Endothelial cell (in vitro differentiated cells): ENCODE data around the gene TMEM108. TPM values are rescaled to one million over a fixed set of nuclear protein-coding genes. Genes with fewer than 3 reads are reported as not detected.

Experiments
- DNase-seq: peaks from one replicate; pipeline ENCODE4 v3.0.0; 2021; ENCODE audit warnings: low spot score
- H3K27ac Mint-ChIP-seq: one replicate; pipeline ENCODE4 v1.8.0; 2021; ENCODE audit warnings: mixed read lengths, inconsistent platforms; ENCODE audit not compliant: unreplicated experiment
- H3K27me3 Mint-ChIP-seq: one replicate; pipeline ENCODE4 v1.8.0; 2021; ENCODE audit warnings: mild to moderate bottlenecking, moderate library complexity, mixed read lengths, inconsistent platforms; ENCODE audit not compliant: unreplicated experiment
- H3K36me3 Mint-ChIP-seq: one replicate; pipeline ENCODE4 v1.8.0; 2021; ENCODE audit warnings: mild to moderate bottlenecking, low read depth, mixed read lengths, inconsistent platforms; ENCODE audit not compliant: unreplicated experiment
- H3K4me1 Mint-ChIP-seq: one replicate; pipeline ENCODE4 v1.8.0; 2021; ENCODE audit warnings: mild to moderate bottlenecking, mixed read lengths, inconsistent platforms; ENCODE audit not compliant: unreplicated experiment
- H3K4me3 Mint-ChIP-seq: one replicate; pipeline ENCODE4 v1.8.0; 2021; ENCODE audit warnings: mild to moderate bottlenecking, mixed read lengths, inconsistent platforms; ENCODE audit not compliant: unreplicated experiment
- H3K9me3 Mint-ChIP-seq: one replicate; pipeline ENCODE4 v1.8.0; 2021; ENCODE audit warnings: mixed read lengths, inconsistent platforms; ENCODE audit not compliant: unreplicated experiment
- total RNA-seq: library from RNA; stranded (reverse); fragmentation: NEBNext Ultra II Directional; extraction: Animal tissue kit (Norgen Biotek cat#: 25700); gene quantifications from one replicate; pipeline ENCODE4 v1.2.1, GENCODE V29; 2021; ENCODE audit not compliant: unreplicated experiment
- TF ChIP-seq, protein P1 (sequence below): fragments of 200-600 bp; sonication (generic); IDR thresholded peaks from one replicate; pipeline ENCODE4 v1.5.0; 2021; ENCODE audit warnings: antibody characterized with exemption; ENCODE audit not compliant: unreplicated experiment

TMEM108 gene
- total RNA-seq, 1 donor from 2014 or later: 14.2 TPM

DNA sequence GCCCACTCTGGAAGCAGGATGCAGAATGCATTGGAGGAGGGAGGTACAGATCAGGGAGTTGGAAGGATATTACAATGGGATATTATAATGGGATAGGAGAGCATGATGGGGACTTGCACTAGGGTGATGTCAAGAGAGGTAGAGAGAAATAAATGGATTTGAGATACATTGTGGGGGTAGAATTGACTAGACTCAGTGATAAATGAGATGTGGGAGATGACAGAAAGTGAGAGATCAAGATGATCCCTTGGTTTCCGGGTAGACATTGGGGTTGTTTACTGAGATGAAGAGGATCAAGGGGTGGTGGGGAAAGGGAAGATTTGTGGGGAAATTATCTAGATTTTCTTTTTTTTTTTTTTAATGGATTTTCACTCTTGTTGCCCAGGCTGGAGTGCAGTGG, 404.3 kb downstream of the TMEM108 start:
- Mint-ChIP-seq H3K27me3 (no peaks in the 10 kb centered on the region), H3K9me3 (peaks cover 7% of the 10 kb centered on the region), H3K4me1 (no peaks in the 10 kb centered on the region), H3K4me3 (no peak overlapping the region), H3K27ac (no peak overlapping the region), H3K36me3 (no peaks in the 10 kb centered on the region)
- DNase-seq: no peak
- TF ChIP-seq, protein P1, sequence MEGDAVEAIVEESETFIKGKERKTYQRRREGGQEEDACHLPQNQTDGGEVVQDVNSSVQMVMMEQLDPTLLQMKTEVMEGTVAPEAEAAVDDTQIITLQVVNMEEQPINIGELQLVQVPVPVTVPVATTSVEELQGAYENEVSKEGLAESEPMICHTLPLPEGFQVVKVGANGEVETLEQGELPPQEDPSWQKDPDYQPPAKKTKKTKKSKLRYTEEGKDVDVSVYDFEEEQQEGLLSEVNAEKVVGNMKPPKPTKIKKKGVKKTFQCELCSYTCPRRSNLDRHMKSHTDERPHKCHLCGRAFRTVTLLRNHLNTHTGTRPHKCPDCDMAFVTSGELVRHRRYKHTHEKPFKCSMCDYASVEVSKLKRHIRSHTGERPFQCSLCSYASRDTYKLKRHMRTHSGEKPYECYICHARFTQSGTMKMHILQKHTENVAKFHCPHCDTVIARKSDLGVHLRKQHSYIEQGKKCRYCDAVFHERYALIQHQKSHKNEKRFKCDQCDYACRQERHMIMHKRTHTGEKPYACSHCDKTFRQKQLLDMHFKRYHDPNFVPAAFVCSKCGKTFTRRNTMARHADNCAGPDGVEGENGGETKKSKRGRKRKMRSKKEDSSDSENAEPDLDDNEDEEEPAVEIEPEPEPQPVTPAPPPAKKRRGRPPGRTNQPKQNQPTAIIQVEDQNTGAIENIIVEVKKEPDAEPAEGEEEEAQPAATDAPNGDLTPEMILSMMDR: no peak

DNA sequence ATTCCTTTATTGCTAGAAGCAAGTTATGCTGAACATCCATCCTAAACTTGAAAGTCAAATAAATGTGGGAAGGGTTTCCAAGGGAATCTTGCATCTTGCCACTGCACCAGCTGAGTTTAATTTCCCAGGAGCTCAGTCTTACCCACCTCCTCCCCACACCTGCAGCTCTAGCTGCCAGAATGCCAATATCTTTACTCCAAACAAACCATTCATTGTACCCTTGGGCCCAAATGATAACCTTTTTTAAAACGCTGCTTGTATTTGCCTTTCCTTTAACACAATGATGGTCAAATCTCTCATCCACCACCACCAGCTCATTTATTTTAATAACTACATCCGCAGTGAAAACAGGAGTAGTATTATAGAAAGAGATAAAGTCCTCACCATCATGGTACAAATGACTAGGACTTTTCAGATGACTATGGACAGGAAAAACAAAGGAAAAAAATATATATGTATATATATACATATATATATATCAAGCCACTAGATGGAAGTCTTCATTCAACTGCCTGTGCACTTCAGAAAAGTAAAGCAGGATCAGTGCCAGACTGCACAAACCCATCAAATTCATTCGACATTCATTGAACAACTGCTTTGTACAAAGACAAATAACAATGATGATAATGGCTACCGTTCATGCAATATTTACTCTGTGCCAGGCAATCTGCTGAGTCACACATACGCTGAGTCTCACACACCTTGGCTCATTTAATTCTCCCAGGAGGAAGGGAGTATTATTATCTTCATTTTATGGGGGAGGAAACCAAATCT, 405.6 kb downstream of the TMEM108 start:
- no peak overlapping the region for H3K27ac Mint-ChIP-seq
- no peaks in the 10 kb centered on the region for H3K36me3 Mint-ChIP-seq
- TF ChIP-seq, protein P1: no peak
- peaks cover 7% of the 10 kb centered on the region for H3K9me3 Mint-ChIP-seq
- no peaks in the 10 kb centered on the region for H3K27me3 Mint-ChIP-seq
- H3K4me1 Mint-ChIP-seq: no peaks in the 10 kb centered on the region
- no peak overlapping the region for H3K4me3 Mint-ChIP-seq
- no peak for DNase-seq

GRCh38 chr3:133444423-133444774, 406.2 kb downstream of the TMEM108 start:
- no peak for DNase-seq
- no peaks in the 10 kb centered on the region for H3K36me3 Mint-ChIP-seq
- H3K27ac Mint-ChIP-seq: no peak overlapping the region
- H3K4me1 Mint-ChIP-seq: no peaks in the 10 kb centered on the region
- TF ChIP-seq, protein P1: no peak
- no peaks in the 10 kb centered on the region for H3K27me3 Mint-ChIP-seq
- no peak overlapping the region for H3K4me3 Mint-ChIP-seq
- peaks cover 5% of the 10 kb centered on the region for H3K9me3 Mint-ChIP-seq

DNA sequence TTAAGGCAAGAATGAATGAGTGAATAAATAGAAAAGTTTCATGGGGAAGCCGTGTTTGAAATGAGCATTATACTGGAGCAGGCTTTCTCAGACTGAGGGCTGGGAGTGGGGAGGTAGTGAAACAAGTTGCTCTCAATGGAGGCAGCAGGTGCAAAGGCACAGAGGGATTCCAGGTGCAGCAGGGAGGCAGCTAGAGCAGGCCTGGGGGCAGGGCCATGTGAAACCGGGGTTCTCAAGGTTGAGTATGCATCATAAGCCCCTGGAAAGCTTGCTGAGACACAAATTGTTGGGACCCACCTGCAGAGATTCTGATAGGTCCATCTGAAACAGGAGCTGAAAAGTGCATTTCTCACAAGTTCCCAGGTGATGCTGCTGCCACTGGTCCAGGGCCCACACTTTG, 406.9 kb downstream of the TMEM108 start:
- no peaks in the 10 kb centered on the region for H3K4me1 Mint-ChIP-seq
- H3K27me3 Mint-ChIP-seq: no peaks in the 10 kb centered on the region
- no peaks in the 10 kb centered on the region for H3K9me3 Mint-ChIP-seq

More for the DNA sequence above, 406.9 kb downstream of the TMEM108 start:
- TF ChIP-seq, protein P1: no peak
- no peak overlapping the region for H3K4me3 Mint-ChIP-seq
- DNase-seq: no peak
- no peak overlapping the region for H3K27ac Mint-ChIP-seq
- H3K36me3 Mint-ChIP-seq: no peaks in the 10 kb centered on the region
